ENCODE data around the gene FOCAD. TPM values are rescaled to one million over a fixed set of nuclear protein-coding genes. Genes with fewer than 3 reads are reported as not detected.
A peak's percentile ranks its signal among the peaks of the same experiment; 100 is the strongest.

FOCAD gene
- total and polyA plus RNA-seq, 2 of the 8 experiments (the other 6 are each of a cell fraction or from before 2014, with no cell fraction given), result 22.0 to 38.4 TPM

- TF ChIP-seq TAF1 (IDR thresholded peaks at IDR 0.05; ENCODE audit: low read depth, low read length) (peak; percentile 97), CTBP2 (IDR thresholded peaks at IDR 0.05; ENCODE audit: borderline replicate concordance, insufficient read depth, insufficient read length, low read length) (peak; percentile 35), TEAD4 (IDR thresholded peaks at IDR 0.05; ENCODE audit: low read depth, low read length) (no peak), GTF2F1 (IDR thresholded peaks at IDR 0.05; ENCODE audit: borderline replicate concordance, low read depth, low read length) (0 out of 2 replicates have a peak, but pooled peaks have one; percentile 58), RNF2 (IDR thresholded peaks at IDR 0.05; ENCODE audit: borderline replicate concordance, low read depth, low read length, missing control alignments, poor library complexity, severe bottlenecking) (no peak), SP4 (IDR thresholded peaks at IDR 0.05; ENCODE audit: low read length) (peak; percentile 35; the same call in 1 of the 2 replicates), RBBP5 (IDR thresholded peaks at IDR 0.05; ENCODE audit: borderline replicate concordance, low read depth, low read length) (peak; percentile 91), TBP (IDR thresholded peaks at IDR 0.05; ENCODE audit: low read depth, low read length) (peak; percentile 91; the same call in 1 of the 2 replicates), CHD7 (IDR thresholded peaks at IDR 0.05; ENCODE audit: insufficient replicate concordance, low read length) (no peak)
These were observed at the start of gene FOCAD (continued) for GRCh38 chr9:20684035-20684874.

All from H1 (cell line).